Measurements from ENCODE around the gene VSTM4.

The VSTM4 gene

GRCh38 chr10:49115015-49115795 lies at the start of gene VSTM4:
VSTM4 (minus strand) TSS chr10:49115522; CDS start chr10:49115485, 37 bp downstream.
- CTCF ChIA-PET = interaction anchor here (1.4 kb wide), 1 partner anchor 10 kb away, joined by 5 read pairs; no protein-coding TSS in a partner anchor
- POLR2A ChIA-PET = no interaction called here
- DNase-seq (ENCODE audit: low read depth, low spot score) = no peak
- H3K4me3 ChIP-seq (ENCODE audit: low read depth, low read length) = peak within 1 kb of the TSS; percentile 69
- TF ChIP-seq CTCF (IDR thresholded peaks at IDR 0.05; ENCODE audit: insufficient read depth, low read length, missing control alignments) = no peak

- POLR2A ChIA-PET = no interaction called here
- DNase-seq (ENCODE audit: low read depth, low spot score) = no peak
- TF ChIP-seq CTCF (IDR thresholded peaks at IDR 0.05; ENCODE audit: insufficient read depth, low read length, missing control alignments) = peak; percentile 76
- no peak overlapping the region for H3K4me3 ChIP-seq (ENCODE audit: low read depth, low read length)
- CTCF ChIA-PET = interaction anchor here (1.0 to 7.5 kb wide), 10 partner anchors 8 to 507 kb away, joined by 3 to 52 read pairs (median 4); no protein-coding TSS in a partner anchor
Observed at GRCh38 chr10:49164559-49165188, 49.4 kb upstream of the VSTM4 start.

- TF ChIP-seq CTCF (IDR thresholded peaks at IDR 0.05; ENCODE audit: insufficient read depth, low read length, missing control alignments) = no peak
- peak; percentile 26 for DNase-seq (ENCODE audit: low read depth, low spot score)
- POLR2A ChIA-PET = no interaction called here
- H3K4me3 ChIP-seq (ENCODE audit: low read depth, low read length) = no peak overlapping the region
- CTCF ChIA-PET = interaction anchor here (1.1 to 7.5 kb wide), 7 partner anchors 9 to 506 kb away, joined by 3 to 52 read pairs (median 4); no protein-coding TSS in a partner anchor
Observed at GRCh38 chr10:49163741-49164140, 48.4 kb upstream of the VSTM4 start.

GRCh38 chr10:49162761-49163310 lies 47.5 kb upstream of the VSTM4 start:
- CTCF ChIA-PET = interaction anchor here (0.8 to 7.5 kb wide), 10 partner anchors 10 to 506 kb away, joined by 3 to 52 read pairs (median 5); no protein-coding TSS in a partner anchor
- no peak overlapping the region for H3K4me3 ChIP-seq (ENCODE audit: low read depth, low read length)
- no peak for TF ChIP-seq CTCF (IDR thresholded peaks at IDR 0.05; ENCODE audit: insufficient read depth, low read length, missing control alignments)
- no peak for DNase-seq (ENCODE audit: low read depth, low spot score)
- POLR2A ChIA-PET = no interaction called here

- CTCF ChIA-PET = interaction anchor here (0.7 to 7.5 kb wide), 25 partner anchors 9 to 505 kb away, joined by 3 to 52 read pairs (median 5); no protein-coding TSS in a partner anchor
- no peak for DNase-seq (ENCODE audit: low read depth, low spot score)
- POLR2A ChIA-PET = no interaction called here
- no peak overlapping the region for H3K4me3 ChIP-seq (ENCODE audit: low read depth, low read length)
- TF ChIP-seq CTCF (IDR thresholded peaks at IDR 0.05; ENCODE audit: insufficient read depth, low read length, missing control alignments) = no peak
Observed at GRCh38 chr10:49162063-49162462, 46.7 kb upstream of the VSTM4 start.
